NCI-H2196 treated with DMSO at 0.1 percent for 48 hours (cell line): Measurements from ENCODE around the gene ADAM12.

ENCODE experiments used
- DNase-seq: peaks from one replicate; lab custom pipeline; 2025; ENCODE audit not compliant: unreplicated experiment; lab: John Stamatoyannopoulos, UW

Gene ADAM12

DNA sequence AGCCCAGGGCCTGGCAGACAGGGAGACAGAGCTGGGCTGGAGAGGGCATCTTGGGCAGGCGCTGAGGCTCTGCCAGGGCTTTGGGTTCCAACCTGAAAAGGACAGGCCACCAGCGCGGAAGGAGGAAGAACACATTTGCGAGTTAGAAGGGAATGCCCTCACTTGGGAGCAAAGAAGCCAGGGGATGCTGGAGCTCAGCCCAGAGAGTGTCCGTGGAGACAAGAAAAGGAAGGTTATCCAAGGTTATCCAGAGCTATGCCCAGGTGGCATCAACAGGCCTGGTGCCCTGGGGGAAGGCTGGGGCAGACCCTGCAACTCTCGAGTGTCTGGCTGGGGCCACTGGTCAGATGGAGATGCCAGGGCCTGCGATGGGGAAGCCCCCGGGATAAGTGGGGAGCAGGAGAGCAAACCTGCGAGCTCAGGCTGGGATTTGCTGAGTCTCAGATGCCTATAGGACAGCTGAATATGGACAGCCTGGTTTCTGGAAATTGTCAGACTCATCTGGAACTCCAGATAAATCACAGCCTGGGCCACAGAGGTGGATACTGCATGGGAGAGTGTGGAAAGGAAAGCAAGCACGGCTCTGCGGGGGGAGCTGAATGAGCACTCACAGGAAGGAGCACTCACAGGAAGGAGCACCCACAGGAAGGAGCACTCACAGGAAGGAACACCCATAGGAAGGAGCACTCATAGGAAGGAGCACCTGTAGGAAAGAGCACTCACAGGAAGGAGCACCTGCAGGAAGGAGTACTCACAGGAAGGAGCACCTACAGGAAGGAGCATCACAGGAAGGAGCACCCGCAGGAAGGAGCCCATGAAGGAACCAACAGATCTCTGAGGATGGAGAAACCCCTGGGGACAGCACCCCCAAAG lies 152.1 kb downstream of the ADAM12 start:
- no peak for DNase-seq

DNA sequence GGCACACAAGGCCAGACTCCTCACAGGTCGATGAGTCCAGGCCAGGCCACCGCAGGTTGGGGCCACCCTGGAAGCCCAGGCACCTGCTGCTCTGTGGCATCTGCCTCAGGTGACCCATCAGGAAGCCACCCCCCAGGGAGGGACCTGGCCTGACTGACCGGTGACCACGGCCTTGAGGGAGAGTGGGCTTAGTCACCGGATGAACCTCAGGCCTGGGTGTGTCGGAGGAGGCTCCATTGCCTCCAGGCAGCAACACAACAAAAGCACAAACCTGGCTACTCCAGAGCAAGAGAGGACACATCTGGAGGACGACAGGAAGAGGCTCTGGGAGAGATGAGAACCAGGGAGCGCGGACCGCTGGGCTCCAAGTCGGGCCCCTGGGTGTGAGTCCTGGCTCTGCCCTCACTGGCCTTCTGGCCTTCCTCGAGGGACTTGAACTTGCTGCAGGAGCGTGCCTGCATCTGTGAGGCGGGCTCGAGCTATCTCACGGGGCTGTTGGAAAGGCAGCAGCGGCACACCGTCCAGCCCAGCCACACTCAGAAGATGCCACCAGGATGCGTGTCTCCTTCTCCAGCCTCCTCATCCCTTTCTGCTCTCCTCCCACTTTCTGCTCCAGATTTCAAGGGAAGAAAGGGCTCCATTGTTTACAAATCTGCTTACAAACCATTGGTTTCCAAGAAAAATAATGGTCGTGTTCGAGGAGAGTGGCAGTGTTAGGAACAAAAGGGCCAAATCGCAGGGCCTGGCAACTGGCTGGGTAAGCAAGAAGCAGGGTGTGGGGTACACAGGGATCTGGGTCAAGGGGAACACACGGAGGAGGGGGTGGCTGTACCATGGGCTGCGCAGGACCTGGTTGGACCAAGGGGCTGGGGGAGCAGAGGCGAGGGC lies 152.9 kb downstream of the ADAM12 start:
- no peak for DNase-seq

- no peak for DNase-seq
These were observed 153.6 kb downstream of the ADAM12 start for GRCh38 chr10:126234630-126235029.

DNA sequence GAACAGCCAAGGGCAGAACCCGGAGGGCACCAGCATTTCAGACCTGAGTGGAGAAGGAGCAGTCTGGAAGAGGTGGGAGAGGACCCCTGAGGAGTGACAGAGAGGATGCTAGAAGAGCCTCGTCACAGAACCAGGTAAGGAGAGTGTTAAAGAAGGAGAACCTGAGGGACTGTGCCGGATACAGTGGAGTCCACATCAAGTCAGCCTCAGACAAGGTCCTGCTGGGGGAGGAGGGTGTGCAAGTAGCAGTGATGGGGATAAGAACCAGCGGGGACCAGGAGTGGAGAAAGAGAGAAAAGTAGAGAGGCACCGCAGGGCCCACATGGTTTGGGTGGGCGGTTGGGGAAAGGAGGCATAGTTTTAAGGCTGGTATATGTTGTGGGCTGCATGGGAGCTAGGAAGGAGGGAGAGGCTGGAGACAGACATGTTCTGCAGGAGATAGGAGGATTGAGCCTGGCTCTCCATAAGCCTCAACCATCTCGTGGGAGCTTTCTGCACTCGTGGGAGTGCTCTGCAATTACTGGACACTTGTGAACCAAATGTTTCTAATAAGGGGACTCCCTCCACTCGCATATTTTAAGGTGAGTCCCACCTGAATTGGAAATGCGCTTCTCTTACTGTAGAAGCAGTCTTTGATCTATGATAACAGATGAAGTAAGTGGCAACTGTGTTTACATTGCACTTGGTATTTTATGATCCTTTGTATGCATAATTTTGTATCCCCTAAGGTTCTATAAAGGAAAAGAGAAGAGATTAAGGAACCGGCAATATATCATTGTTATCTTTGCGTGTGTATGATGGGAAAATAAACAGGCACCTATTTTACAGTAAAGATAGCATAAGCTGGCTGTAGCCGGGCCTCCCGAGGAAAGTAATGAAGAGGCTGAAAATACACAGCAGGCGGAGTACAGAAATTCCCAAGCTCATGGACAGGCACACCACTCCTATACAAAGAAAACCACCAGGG lies 154.8 kb downstream of the ADAM12 start:
- no peak for DNase-seq

GRCh38 chr10:126230587-126230986 lies 157.7 kb downstream of the ADAM12 start:
- DNase-seq, result no peak

DNA sequence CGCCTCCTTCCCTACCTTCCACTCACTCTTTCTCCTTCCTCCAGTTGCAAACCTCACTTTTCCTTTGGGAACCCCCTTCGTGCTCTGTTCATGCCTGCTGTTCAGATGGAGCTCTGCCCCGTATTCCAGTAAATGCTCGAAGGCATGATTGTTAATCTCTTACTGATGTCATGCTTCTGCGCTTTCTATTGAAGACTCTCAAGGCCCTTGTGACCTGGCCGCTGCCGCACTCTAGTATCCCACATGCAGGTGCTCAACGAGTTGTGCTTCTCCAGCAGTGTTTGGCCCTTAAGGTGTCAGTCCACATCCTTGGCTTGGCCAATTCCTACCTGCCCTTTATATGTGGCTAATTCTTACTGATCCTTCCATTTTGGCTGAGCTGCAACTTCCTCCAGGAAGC lies 158.6 kb downstream of the ADAM12 start:
- DNase-seq, result no peak

DNA sequence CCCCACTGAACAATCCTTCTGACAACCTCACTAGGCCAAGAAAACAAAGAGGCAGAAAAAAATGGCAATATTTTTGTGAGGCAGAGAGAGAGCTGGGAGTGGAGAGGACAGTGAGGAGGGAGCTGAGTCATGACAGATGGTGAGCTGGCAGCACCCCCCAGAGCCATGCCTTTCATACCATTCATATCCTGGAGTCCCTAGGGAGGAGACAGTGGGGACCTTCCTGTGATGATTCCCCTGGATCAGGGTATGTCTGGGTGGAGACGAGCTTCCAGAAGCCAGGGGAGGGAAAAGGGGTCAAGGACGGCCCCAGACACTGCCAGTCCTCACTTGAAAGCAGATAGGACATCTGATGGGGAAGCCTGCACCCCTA lies 160.5 kb downstream of the ADAM12 start:
- DNase-seq, result no peak

- no peak for DNase-seq
These were observed 161.1 kb downstream of the ADAM12 start for GRCh38 chr10:126226988-126227761.

- DNase-seq, result no peak
These were observed 162.1 kb downstream of the ADAM12 start for GRCh38 chr10:126226205-126226604.

GRCh38 chr10:126225672-126226008 lies 162.6 kb downstream of the ADAM12 start:
- DNase-seq, result no peak

- no peak for DNase-seq
These were observed 163.2 kb downstream of the ADAM12 start for GRCh38 chr10:126224967-126225671.

- DNase-seq, result no peak
These were observed 164.7 kb downstream of the ADAM12 start for GRCh38 chr10:126223512-126224067.

DNA sequence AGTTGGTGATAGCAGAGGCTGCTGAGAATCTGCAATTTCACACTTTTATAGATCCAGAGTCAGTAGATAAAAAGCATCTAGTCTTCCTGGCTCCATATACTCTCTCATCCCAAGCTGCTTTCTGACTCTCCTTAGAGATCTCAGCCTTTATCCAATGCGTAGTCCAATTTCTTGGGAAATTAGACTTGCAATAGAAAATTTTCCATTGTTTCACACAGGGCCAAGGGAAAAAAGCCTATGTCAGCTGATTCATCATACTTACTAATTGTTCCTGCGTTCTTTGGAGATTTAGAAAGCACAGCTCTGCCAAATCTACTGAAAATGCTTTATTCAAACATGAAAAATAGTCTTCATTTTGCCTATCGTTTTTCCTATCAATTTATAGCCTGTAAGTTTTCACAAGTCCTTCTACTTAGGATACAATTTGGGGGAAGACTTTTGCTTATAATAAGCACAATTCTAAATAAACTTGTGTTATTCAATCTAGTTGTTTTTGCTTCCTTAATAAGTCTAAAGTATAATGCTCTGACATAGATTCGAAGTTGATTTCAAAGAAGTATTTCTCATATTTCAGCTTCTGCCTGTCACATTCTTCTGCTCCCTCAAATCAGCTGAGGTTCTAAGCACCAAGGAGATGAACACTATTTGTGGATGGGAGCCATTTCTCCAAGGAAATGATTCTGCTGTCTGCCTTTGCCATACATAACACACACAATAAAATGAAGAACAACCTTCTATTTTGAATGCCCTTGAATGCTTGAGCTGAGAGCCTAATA lies 165.4 kb downstream of the ADAM12 start:
- no peak for DNase-seq

GRCh38 chr10:126221874-126222273 lies 166.4 kb downstream of the ADAM12 start:
- no peak for DNase-seq

GRCh38 chr10:126218778-126219649 lies 169.3 kb downstream of the ADAM12 start:
- DNase-seq, result no peak

DNA sequence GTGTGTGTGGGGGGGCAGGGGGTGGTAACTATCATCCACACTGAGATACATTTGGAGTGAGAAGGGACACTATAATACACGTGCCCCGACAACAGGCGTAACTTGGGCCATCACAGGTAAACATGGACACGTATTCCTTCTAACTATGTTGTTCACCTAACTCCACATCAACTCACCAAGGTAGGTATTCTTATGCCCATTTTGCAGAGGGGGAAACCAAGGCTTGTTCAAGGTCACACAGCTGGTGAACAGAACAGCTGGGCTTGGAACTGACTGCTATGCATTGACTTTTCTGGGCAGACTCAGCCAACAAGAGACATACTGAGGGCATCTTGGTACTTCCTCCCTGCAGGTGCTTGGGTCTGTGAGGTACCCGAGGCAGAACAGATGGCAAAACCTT lies 170.1 kb downstream of the ADAM12 start:
- DNase-seq, result no peak

DNA sequence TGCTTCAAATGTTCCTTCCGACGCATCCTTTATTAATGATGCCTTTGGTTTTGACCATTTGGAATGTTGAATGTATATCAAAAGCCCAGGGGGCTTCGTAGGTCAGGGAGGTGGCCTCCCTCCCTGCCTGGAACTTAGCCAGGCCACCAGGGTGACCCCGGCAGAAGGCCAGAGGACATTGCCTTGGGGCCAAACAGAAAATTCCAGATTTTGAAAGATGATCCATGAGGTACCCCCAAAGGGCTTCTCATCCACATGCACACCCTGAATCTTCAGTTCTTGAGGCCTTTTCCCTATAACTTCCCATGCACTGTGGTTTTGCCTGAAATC lies 171.7 kb downstream of the ADAM12 start:
- DNase-seq, result no peak
